K562 (cell line): ENCODE results near the gene MYCL. TPM values are rescaled to one million over a fixed set of nuclear protein-coding genes. Genes with fewer than 3 reads are reported as not detected.
A peak's percentile ranks its signal among the peaks of the same experiment; 100 is the strongest.

Experiments used
- ETS2 ChIP-seq: IDR thresholded peaks from 2 replicates; pipeline ENCODE4 v1.6.1; 2016; ENCODE audit warnings: borderline replicate concordance, missing genetic modification characterization, mild to moderate bottlenecking, moderate library complexity, missing compliant biosample characterization; ENCODE audit not compliant: poor library complexity, severe bottlenecking
- GTF2E2 ChIP-seq: fragments of 200-800 bp; sonication (Bioruptor generic); IDR thresholded peaks from 2 replicates; pipeline ENCODE4 v1.6.1; 2016; ENCODE audit warnings: missing genetic modification characterization, missing compliant biosample characterization
- HEY1 ChIP-seq: fragments of 250-450 bp; sonication (Bioruptor Pico); IDR thresholded peaks from 2 replicates; pipeline ENCODE4 v1.5.0; 2020; ENCODE audit warnings: mild to moderate bottlenecking, moderate library complexity, borderline replicate concordance
- MYBL2 ChIP-seq, 2 experiments: fragments of 450-650 bp in 1 of 2; sonication (generic) in 1 of 2; formaldehyde crosslinking in 1 of 2; IDR thresholded peaks; 2 replicates each; pipeline versions ENCODE4 v1.6.1 to v1.8.1; 2017 to 2022; ENCODE audit warnings: borderline replicate concordance in 1 of 2, inconsistent platforms in 1 of 2, low read depth in 1 of 2, mild to moderate bottlenecking in 1 of 2, missing genetic modification reagents in 1 of 2, moderate library complexity in 1 of 2
- NCOR1 ChIP-seq: fragments of 450-650 bp; IDR thresholded peaks from 2 replicates; pipeline ENCODE4 v1.6.1; 2016; ENCODE audit warnings: mild to moderate bottlenecking, moderate library complexity
- POLR2AphosphoS5 ChIP-seq: IDR thresholded peaks from 2 replicates; pipeline ENCODE4 v1.6.1; 2011; ENCODE audit warnings: mild to moderate bottlenecking, low read depth, low read length, moderate library complexity; ENCODE audit not compliant: control insufficient read depth, insufficient read depth
- RB1 ChIP-seq: fragments of 450-650 bp; IDR thresholded peaks from 2 replicates; pipeline ENCODE4 v1.6.1; 2017; ENCODE audit warnings: low read depth, mild to moderate bottlenecking
- RFX1 ChIP-seq: fragments of 450-650 bp; IDR thresholded peaks from 2 replicates; pipeline ENCODE4 v1.6.1; 2016; ENCODE audit warnings: mild to moderate bottlenecking, moderate library complexity
- SMARCB1 ChIP-seq: IDR thresholded peaks from 2 replicates; pipeline ENCODE4 v1.6.1; 2011; ENCODE audit warnings: improper control_type of control experiment, low read depth; ENCODE audit not compliant: insufficient read length
- SREBF1 ChIP-seq: fragments of 150-350 bp; IDR thresholded peaks from 2 replicates; pipeline ENCODE4 v1.6.1; 2014; ENCODE audit warnings: antibody characterized with exemption, low read depth, low read length, borderline replicate concordance
- TCF7 ChIP-seq: sonication (generic); IDR thresholded peaks from 2 replicates; pipeline ENCODE4 v1.6.1; 2016; ENCODE audit warnings: antibody characterized with exemption, borderline replicate concordance
- YBX1 ChIP-seq: fragments of 450-650 bp; IDR thresholded peaks from 2 replicates; pipeline ENCODE4 v1.7.1; 2016; ENCODE audit warnings: mild to moderate bottlenecking
- YY1 ChIP-seq, 3 experiments: IDR thresholded peaks; 2 replicates each; pipeline ENCODE4 v1.6.1; 2011; ENCODE audit warnings: low read length in 2 of 3, mild to moderate bottlenecking in 2 of 3, moderate library complexity in 2 of 3, borderline replicate concordance in 1 of 3, control low read depth in 1 of 3, low read depth in 1 of 3; ENCODE audit not compliant: insufficient read depth in 3 of 3, insufficient replicate concordance in 2 of 3, control insufficient read depth in 1 of 3, insufficient read length in 1 of 3; ENCODE audit errors: extremely low read depth in 1 of 3
- ZKSCAN3 ChIP-seq: fragments of 250-450 bp; sonication (Bioruptor Pico); IDR thresholded peaks from 2 replicates; pipeline ENCODE4 v1.4.0; 2020
- ZNF316 ChIP-seq: fragments of 450-650 bp; IDR thresholded peaks from 2 replicates; pipeline ENCODE4 v1.6.1; 2016
- polyA plus RNA-seq, 8 experiments: library from polyadenylated mRNA; depleted of rRNA in 4 of 8; stranded (reverse) in 5 of 8; unstranded in 3 of 8; fragments of >200 nt; fragmentation: Nextera tagmentation in 2 of 8; fragmentation: Illumina TruSeq in 1 of 8; extraction: Ambion mirVana in 2 of 8; extraction: Trizol in 1 of 8; gene quantifications; 2 replicates each; pipeline versions ENCODE4 v1.2.1 to v1.2.3, GENCODE V29; 2011 to 2014; ENCODE audit warnings: inconsistent platforms in 1 of 8, missing spikeins in 1 of 8
- total RNA-seq, 7 experiments: library from RNA; depleted of rRNA in 6 of 7; stranded (reverse); fragments of >200 nt in 6 of 7; fragmentation: Illumina TruSeq in 2 of 7; extraction: Trizol in 2 of 7; gene quantifications; 2 replicates each; pipeline versions ENCODE4 v1.2.1 to v1.2.3, GENCODE V29; 2011 to 2021; ENCODE audit warnings: low replicate concordance in 1 of 7
- TF ChIP-seq, protein P1 (sequence below): sonication (generic); formaldehyde crosslinking; IDR thresholded peaks from 2 replicates; pipeline ENCODE4 v1.8.0; 2022; ENCODE audit warnings: missing genetic modification reagents, mild to moderate bottlenecking, borderline replicate concordance
- TF ChIP-seq, protein P2 (sequence below): fragments of 250-450 bp; sonication (Bioruptor Pico); IDR thresholded peaks from 2 replicates; pipeline ENCODE4 v1.8.0; 2021; ENCODE audit warnings: mild to moderate bottlenecking, moderate library complexity
- TF ChIP-seq, protein P3 (sequence below), 3 experiments: fragments of 200-800 bp in 1 of 3; sonication (Bioruptor generic) in 1 of 3; sonication (generic) in 1 of 3; formaldehyde crosslinking in 1 of 3; IDR thresholded peaks; 2 replicates each; pipeline versions ENCODE4 v1.6.1 to v1.8.0; 2016 to 2022; ENCODE audit warnings: mild to moderate bottlenecking in 2 of 3, missing compliant biosample characterization in 2 of 3, missing genetic modification characterization in 2 of 3, missing genetic modification reagents in 1 of 3
- TF ChIP-seq, protein P4 (sequence below), 2 experiments: fragments of 450-650 bp; IDR thresholded peaks; 2 replicates each; pipeline ENCODE4 v1.6.1; 2016
- TF ChIP-seq, protein P5 (sequence below): fragments of 450-650 bp; IDR thresholded peaks from 2 replicates; pipeline ENCODE4 v1.6.1; 2017; ENCODE audit warnings: mild to moderate bottlenecking, moderate library complexity

MYCL gene
- total and polyA plus RNA-seq, 9 of the 15 experiments (the other 6 are each of a cell fraction or from before 2014, with no cell fraction given) = 3.5 to 22.0 (median 12.8) TPM

DNA sequence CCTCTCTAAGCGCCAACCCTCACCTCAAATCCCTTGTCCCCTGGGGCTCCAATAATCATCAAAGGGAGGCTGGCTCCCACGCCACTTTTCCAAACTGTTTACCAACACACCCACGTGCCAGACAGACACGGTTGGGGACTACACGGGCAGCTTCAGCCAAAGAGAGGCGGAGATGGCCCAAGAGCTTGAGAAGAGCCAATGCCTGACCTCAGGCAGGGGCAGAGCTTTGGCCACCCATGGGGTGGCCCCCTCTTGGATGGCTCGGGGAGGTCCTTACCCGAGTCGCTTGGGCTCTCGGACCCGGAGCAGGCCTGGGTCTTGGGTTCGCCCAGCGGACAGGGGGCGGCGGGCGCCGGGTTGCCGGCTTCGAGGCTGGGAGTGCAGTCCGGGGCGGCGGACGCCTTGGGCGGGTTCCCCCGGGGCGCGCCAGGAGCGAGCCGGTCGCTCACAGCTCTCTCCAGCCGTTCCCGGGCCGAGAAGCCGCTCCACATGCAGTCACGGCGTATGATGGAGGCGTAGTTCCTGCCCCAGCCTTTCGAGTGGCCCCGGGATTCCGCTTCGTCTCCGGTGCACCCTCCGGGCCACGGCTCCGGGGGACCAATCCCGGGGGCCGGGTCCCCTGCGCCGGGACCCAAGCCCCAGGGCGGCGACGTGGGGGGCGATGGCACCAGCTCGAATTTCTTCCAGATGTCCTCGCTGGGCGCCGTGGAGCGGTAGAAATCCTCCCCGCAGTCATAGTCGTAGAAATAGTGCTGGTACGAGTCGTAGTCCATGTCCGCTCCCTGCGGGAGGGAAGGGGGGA lies 854 bp downstream of the MYCL start (continued):
- TF ChIP-seq, protein P1, sequence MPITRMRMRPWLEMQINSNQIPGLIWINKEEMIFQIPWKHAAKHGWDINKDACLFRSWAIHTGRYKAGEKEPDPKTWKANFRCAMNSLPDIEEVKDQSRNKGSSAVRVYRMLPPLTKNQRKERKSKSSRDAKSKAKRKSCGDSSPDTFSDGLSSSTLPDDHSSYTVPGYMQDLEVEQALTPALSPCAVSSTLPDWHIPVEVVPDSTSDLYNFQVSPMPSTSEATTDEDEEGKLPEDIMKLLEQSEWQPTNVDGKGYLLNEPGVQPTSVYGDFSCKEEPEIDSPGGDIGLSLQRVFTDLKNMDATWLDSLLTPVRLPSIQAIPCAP = no peak
- TF ChIP-seq NCOR1 (no peak), GTF2E2 (tag) (no peak), SREBF1 (no peak), YBX1 (no peak), RFX1 (no peak), YY1 (IDR thresholded peaks at IDR 0.05; ENCODE audit: borderline replicate concordance in 1 of 3, control insufficient read depth in 1 of 3, extremely low read depth in 1 of 3, insufficient read depth in 3 of 3, insufficient read length in 1 of 3, insufficient replicate concordance in 2 of 3, low read depth in 1 of 3, low read length in 2 of 3) (peak in 1 of 3 experiments; percentile 2), POLR2AphosphoS5 (no peak), RB1 (peak; percentile 35; the same call in 1 of the 2 replicates), TCF7 (no peak), MYBL2 (IDR thresholded peaks at IDR 0.05; ENCODE audit: low read depth) (no peak), MYBL2 (CRISPR knock-in tag; IDR thresholded peaks at IDR 0.05; ENCODE audit: borderline replicate concordance) (no peak), ZNF316 (no peak), HEY1 (CRISPR knock-in tag) (no peak), SMARCB1 (no peak), ETS2 (no peak), ZKSCAN3 (CRISPR knock-in tag) (no peak)
- TF ChIP-seq, protein P2, sequence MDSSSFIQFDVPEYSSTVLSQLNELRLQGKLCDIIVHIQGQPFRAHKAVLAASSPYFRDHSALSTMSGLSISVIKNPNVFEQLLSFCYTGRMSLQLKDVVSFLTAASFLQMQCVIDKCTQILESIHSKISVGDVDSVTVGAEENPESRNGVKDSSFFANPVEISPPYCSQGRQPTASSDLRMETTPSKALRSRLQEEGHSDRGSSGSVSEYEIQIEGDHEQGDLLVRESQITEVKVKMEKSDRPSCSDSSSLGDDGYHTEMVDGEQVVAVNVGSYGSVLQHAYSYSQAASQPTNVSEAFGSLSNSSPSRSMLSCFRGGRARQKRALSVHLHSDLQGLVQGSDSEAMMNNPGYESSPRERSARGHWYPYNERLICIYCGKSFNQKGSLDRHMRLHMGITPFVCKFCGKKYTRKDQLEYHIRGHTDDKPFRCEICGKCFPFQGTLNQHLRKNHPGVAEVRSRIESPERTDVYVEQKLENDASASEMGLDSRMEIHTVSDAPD = no peak
- TF ChIP-seq, protein P3, sequence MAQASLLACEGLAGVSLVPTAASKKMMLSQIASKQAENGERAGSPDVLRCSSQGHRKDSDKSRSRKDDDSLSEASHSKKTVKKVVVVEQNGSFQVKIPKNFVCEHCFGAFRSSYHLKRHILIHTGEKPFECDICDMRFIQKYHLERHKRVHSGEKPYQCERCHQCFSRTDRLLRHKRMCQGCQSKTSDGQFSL (CRISPR knock-in tag; IDR thresholded peaks at IDR 0.05) = no peak
- TF ChIP-seq, protein P3 (tag; IDR thresholded peaks at IDR 0.05) = no peak
- TF ChIP-seq, protein P4, sequence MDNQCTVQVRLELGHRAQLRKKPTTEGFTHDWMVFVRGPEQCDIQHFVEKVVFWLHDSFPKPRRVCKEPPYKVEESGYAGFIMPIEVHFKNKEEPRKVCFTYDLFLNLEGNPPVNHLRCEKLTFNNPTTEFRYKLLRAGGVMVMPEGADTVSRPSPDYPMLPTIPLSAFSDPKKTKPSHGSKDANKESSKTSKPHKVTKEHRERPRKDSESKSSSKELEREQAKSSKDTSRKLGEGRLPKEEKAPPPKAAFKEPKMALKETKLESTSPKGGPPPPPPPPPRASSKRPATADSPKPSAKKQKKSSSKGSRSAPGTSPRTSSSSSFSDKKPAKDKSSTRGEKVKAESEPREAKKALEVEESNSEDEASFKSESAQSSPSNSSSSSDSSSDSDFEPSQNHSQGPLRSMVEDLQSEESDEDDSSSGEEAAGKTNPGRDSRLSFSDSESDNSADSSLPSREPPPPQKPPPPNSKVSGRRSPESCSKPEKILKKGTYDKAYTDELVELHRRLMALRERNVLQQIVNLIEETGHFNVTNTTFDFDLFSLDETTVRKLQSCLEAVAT (IDR thresholded peaks at IDR 0.05) = 0 out of 4 replicates have a peak, but pooled peaks of 1 of the 2 experiments have one; percentile 17
- TF ChIP-seq, protein P5, sequence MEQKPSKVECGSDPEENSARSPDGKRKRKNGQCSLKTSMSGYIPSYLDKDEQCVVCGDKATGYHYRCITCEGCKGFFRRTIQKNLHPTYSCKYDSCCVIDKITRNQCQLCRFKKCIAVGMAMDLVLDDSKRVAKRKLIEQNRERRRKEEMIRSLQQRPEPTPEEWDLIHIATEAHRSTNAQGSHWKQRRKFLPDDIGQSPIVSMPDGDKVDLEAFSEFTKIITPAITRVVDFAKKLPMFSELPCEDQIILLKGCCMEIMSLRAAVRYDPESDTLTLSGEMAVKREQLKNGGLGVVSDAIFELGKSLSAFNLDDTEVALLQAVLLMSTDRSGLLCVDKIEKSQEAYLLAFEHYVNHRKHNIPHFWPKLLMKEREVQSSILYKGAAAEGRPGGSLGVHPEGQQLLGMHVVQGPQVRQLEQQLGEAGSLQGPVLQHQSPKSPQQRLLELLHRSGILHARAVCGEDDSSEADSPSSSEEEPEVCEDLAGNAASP = no peak
